PFSK-1 (cell line): ENCODE measurements around the gene ACP3.

Experiments used
- FOXP2 ChIP-seq: optimal IDR thresholded peaks from 2 replicates; pipeline ENCODE3; 2011; ENCODE audit warnings: borderline replicate concordance, control low read depth, inconsistent platforms; ENCODE audit not compliant: insufficient read depth; ENCODE audit errors: extremely low read length, extremely low read depth
- POLR2AphosphoS5 ChIP-seq: IDR thresholded peaks from 2 replicates; pipeline ENCODE4 v1.6.1; 2012; ENCODE audit warnings: low read depth, mild to moderate bottlenecking, control low read depth, low read length, moderate library complexity
- REST ChIP-seq, 2 experiments: IDR thresholded peaks; 2 replicates each; pipeline versions ENCODE4 v1.6.1 to v1.8.0; 2011 to 2012; ENCODE audit warnings: low read depth in 2 of 2, low read length in 2 of 2, control low read depth in 1 of 2, inconsistent platforms in 1 of 2, mild to moderate bottlenecking in 1 of 2, moderate library complexity in 1 of 2; ENCODE audit not compliant: insufficient read depth in 1 of 2
- SIN3A ChIP-seq: IDR thresholded peaks from 2 replicates; pipeline ENCODE4 v1.6.1; 2012; ENCODE audit warnings: mild to moderate bottlenecking, low read length, moderate library complexity, borderline replicate concordance; ENCODE audit not compliant: insufficient read depth
- TAF1 ChIP-seq: IDR thresholded peaks from 2 replicates; pipeline ENCODE4 v1.6.1; 2012; ENCODE audit warnings: low read length, control low read depth, borderline replicate concordance; ENCODE audit not compliant: insufficient read depth

ACP3 gene

GRCh38 chr3:132293251-132293650 lies 24.0 kb upstream of the ACP3 start:
- TF ChIP-seq SIN3A: no peak
- TF ChIP-seq FOXP2: no peak
- TF ChIP-seq TAF1: no peak
- no peak for TF ChIP-seq REST (IDR thresholded peaks at IDR 0.05; ENCODE audit: insufficient read depth in 1 of 2, low read depth in 2 of 2, low read length in 2 of 2)
- TF ChIP-seq POLR2AphosphoS5: no peak

GRCh38 chr3:132294906-132295305 lies 22.3 kb upstream of the ACP3 start:
- no peak for TF ChIP-seq REST (IDR thresholded peaks at IDR 0.05; ENCODE audit: insufficient read depth in 1 of 2, low read depth in 2 of 2, low read length in 2 of 2)
- no peak for TF ChIP-seq SIN3A
- TF ChIP-seq POLR2AphosphoS5: no peak
- TF ChIP-seq TAF1: no peak
- TF ChIP-seq FOXP2: no peak

DNA sequence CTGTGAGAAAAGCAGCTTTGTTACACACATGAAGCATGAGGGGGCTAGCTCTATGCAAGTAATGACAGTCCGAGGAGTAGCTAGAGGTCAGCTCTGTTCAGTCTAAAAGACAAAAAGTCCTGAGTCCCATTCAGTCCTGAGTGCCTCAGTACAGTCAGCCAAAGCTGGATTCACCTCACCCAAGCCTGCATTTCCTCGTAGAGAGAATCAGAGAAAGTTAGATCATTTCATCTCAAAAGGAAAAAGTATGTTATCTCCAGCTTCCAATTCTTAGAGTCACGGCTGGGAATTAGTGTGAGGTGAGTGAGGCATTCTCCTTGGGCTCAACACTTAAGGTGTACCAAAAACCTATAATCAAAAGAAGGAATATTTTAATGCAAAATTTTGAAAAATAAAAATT lies 5.9 kb upstream of the ACP3 start:
- TF ChIP-seq SIN3A (no peak), POLR2AphosphoS5 (no peak), TAF1 (no peak), FOXP2 (no peak), REST (IDR thresholded peaks at IDR 0.05; ENCODE audit: insufficient read depth in 1 of 2, low read depth in 2 of 2, low read length in 2 of 2) (no peak)

DNA sequence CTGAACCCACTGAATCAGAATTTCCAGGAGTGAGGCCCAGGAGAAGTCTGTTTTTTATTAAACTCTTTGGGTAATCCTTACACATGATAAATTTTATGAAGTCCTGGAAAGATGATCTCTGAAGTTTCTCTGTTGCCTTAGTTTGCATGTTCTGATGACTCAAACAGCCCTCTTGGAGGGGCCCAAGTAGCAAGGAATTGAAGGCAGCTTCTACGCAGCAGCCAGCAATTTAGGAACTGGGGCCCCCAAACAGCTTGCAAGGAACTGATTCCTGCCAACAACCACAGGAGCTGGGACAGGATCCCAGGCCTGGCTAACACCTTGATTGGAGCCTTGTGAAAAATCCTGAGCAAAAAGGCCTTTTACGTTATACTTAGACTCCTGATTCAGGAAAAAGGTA lies 5.4 kb upstream of the ACP3 start:
- TF ChIP-seq POLR2AphosphoS5 (no peak), REST (IDR thresholded peaks at IDR 0.05; ENCODE audit: insufficient read depth in 1 of 2, low read depth in 2 of 2, low read length in 2 of 2) (no peak)

DNA sequence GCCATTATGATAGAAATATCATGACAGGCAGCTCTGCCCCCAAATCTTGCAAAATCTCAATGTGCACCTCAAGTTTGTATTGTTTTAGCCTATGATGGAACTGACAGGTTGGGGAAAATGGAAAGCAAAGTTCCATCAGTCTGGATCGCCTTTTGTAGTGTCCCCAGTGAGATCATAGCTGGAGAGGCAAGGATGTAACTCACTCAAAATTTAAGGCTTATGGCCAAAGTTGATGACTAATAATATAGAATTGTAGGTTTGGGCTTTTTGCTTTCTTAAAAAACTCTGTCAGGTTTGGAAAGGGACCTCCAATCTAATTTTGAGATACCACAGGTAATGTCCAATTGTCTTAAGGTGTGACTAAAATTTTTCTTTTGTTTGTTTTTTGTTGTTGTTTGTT lies 1.4 kb upstream of the ACP3 start:
- TF ChIP-seq FOXP2 (no peak), POLR2AphosphoS5 (no peak), SIN3A (no peak), TAF1 (no peak), REST (IDR thresholded peaks at IDR 0.05; ENCODE audit: insufficient read depth in 1 of 2, low read depth in 2 of 2, low read length in 2 of 2) (no peak)
